PC-9 (cell line): ENCODE measurements around the gene PIK3R3.

ENCODE experiments used
- EZH2 ChIP-seq: fragments of 200-600 bp; sonication (generic); IDR thresholded peaks from 2 replicates; pipeline ENCODE4 v1.8.0; 2017; ENCODE audit warnings: antibody characterized with exemption, low read depth
- TF ChIP-seq, protein P1 (sequence below): fragments of 200-600 bp; sonication (generic); conservative IDR thresholded peaks from 2 replicates; pipeline ENCODE4 v1.6.1; 2017; ENCODE audit warnings: mixed run types, antibody characterized with exemption, mild to moderate bottlenecking, moderate library complexity

DNA sequence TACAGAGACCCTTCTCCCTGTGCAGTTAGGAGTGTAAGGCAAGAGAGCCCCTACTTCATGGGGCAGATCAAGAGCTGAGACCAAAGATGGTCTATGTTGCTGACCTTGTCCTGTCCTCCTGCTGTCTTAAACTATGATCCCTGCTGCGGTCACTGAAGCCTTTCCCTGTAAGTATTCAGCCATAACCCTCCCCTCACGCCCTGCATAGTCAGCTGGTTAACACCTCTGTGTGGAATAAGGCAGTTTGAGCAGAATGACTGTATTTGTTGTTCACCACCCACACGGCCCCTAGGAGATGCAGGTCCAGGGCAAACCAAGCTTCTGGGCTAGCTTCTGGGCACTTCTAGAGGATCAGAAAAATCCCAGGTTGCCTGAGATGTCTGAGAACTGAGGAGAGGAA, 42.8 kb upstream of the PIK3R3 start:
- TF ChIP-seq, protein P1, sequence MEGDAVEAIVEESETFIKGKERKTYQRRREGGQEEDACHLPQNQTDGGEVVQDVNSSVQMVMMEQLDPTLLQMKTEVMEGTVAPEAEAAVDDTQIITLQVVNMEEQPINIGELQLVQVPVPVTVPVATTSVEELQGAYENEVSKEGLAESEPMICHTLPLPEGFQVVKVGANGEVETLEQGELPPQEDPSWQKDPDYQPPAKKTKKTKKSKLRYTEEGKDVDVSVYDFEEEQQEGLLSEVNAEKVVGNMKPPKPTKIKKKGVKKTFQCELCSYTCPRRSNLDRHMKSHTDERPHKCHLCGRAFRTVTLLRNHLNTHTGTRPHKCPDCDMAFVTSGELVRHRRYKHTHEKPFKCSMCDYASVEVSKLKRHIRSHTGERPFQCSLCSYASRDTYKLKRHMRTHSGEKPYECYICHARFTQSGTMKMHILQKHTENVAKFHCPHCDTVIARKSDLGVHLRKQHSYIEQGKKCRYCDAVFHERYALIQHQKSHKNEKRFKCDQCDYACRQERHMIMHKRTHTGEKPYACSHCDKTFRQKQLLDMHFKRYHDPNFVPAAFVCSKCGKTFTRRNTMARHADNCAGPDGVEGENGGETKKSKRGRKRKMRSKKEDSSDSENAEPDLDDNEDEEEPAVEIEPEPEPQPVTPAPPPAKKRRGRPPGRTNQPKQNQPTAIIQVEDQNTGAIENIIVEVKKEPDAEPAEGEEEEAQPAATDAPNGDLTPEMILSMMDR = no peak
- TF ChIP-seq EZH2 = no peak
